Ovary (tissue), 3 donors: ENCODE measurements around the gene CCDC60.

ENCODE experiments used
- CTCF ChIP-seq, 3 donors: fragments of 450-650 bp in 2 of 3; fragments of 200-600 bp in 1 of 3; IDR thresholded peaks; one replicate each; pipeline versions ENCODE4 v1.5.1 to v1.8.0; 2016 to 2022; ENCODE audit warnings: antibody characterized with exemption in 3 of 3, mild to moderate bottlenecking in 1 of 3
- EP300 ChIP-seq: sonication (generic); formaldehyde crosslinking; IDR thresholded peaks from one replicate; pipeline ENCODE4 v1.6.1; 2017; ENCODE audit warnings: antibody characterized with exemption
- POLR2A ChIP-seq: fragments of 450-650 bp; IDR thresholded peaks from one replicate; pipeline ENCODE4 v1.6.1; 2017; ENCODE audit warnings: antibody characterized with exemption, mild to moderate bottlenecking, moderate library complexity
- donor health status: DM: no; HTN: no; CAD: no.

GRCh38 chr12:119423285-119423684 is 88.8 kb downstream of the CCDC60 start:
- TF ChIP-seq POLR2A: no peak
- no peak for TF ChIP-seq CTCF (IDR thresholded peaks at IDR 0.05)
- TF ChIP-seq EP300: no peak
